Measurements from ENCODE around the gene GFOD1. TPM values are rescaled to one million over a fixed set of nuclear protein-coding genes. Genes with fewer than 3 reads are reported as not detected.
A peak's percentile ranks its signal among the peaks of the same experiment; 100 is the strongest.

Gene GFOD1, protein sequence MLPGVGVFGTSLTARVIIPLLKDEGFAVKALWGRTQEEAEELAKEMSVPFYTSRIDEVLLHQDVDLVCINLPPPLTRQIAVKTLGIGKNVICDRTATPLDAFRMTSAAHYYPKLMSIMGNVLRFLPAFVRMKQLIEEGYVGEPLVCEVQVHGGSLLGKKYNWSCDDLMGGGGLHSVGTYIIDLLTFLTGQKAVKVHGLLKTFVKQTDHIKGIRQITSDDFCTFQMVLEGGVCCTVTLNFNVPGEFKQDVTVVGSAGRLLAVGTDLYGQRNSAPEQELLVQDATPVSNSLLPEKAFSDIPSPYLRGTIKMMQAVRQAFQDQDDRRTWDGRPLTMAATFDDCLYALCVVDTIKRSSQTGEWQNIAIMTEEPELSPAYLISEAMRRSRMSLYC
- 16.3 TPM for total RNA-seq

DNA sequence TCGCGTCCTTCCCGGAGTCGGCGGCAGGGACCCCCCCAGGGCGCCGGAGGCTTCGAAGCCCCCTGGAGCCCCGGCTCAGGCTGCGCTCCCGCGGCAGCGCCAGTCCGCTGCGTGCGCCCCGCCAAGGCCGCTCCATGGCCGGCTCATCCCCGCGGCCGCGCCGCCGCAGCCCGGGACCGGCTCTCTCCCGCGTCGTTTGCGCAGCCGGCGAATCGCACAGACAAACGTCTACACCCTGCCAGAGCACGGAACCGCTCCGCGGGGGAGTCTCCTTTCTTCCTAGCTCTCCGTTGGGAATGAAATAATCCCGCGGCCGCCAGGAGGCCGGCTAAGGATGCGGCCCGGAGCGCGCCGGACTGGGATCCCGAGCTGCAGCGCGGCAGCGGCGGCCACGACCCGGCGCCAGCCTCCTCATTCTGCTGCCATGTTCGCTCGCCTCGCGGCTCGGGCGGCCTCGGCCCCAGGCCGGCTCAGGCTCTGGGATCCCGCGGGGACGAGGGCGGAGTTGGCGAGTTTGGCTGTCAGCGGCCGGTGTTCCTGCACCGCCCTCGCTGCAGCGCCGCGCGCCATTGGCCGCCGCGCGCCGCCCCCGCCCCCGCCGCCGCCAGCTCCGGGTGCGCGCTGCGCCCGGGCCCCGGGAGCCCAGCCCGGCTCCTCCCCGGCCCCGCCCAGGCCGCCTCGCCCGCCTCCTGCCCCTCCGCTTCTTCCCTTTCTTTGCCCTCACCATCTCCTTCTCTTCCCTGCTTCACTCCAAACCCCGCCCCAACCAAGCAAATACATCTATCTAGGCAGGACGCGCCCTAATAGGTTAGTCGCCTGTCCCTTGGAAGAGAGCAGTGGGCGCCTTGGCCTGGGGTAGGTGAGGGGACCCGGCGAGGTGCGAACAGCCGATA lies at the start of gene GFOD1:
TSS of gene GFOD1 (minus strand) at position 479 of the 893 bp plus-strand sequence. CDS start 710 bp downstream, outside the sequence.
- peak; percentile 87 for ATAC-seq
- DNase-seq (ENCODE audit: low spot score) = peak; percentile 91
- intact Hi-C loops (cut with DNase I) = no loop called here

DNA sequence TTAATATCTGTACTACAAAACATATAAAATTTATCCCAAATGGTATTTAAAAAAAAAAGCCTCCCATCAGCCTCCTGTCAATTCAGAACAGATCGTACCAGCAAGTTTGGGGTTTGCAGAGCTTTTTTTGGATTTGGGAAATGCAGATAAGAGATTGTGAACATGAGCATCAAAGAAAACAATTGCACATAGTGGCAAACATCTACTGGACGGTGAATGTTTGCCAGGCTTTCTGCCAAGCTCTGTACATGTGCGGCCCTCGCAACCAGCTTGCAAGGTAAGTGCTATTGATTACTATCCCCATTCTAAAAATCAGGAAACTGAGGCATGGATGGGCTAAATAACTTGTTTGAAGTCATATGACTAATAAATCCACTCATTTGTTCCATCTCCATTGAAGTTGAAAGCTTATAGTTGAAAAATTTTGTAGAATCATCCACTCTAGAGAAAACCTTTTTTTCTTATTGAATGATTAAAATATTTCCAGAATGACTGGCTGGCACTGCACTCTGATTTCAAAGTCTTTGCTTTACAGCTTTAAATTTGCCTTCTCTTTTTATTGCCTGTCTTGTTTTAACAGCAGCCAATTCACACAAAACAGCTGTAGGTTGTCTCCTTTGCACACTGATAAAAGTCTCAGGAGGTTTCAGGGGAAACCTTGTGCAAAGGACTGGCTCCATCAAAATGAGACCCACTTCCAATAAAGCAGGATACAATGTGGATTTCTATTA lies 49.6 kb upstream of the GFOD1 start:
- no peak for ATAC-seq
- intact Hi-C loops (cut with DNase I) = no loop called here

DNA sequence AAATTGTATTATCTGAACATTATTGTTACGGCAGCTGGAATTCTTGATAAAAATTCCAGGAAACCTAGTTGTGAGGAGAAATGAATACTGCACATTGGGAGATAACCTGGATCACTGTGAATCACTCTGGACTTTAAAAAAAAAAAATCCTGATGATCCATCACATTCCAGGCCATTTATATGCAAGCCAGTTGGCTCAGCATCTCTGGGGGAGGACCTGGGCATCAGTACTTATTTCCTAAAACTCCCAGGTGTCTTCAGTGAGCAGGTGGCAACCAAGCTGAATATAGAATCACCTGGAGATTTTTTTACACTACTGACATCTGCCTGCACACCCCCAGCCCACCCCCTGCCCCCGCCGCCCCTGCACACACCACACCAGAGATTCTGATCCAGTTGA lies 47.9 kb upstream of the GFOD1 start:
- intact Hi-C loops (cut with DNase I) = no loop called here
- DNase-seq (ENCODE audit: low spot score) (no peak), ATAC-seq (no peak)

More for the DNA sequence above, 49.6 kb upstream of the GFOD1 start:
- DNase-seq (ENCODE audit: low spot score) = no peak

DNA sequence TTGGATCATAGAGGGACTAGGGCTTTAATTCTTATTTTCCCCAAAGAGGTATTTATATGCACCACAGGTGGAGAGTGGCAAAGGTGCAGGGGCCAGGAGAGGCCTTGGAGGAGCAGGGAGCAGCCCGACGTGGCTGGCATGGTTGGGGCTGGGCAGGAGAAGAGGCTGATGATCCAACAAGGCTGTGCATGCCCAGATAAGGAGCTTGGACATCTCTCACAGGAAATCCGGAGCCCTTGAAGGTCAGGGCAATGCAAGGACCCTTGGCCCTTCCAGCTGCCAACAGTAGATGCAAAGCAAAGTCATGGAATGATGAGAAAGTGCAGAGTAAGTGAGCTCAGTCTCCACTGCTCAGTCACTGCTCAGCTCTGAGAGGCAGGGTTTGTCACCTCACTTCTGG lies 47.1 kb upstream of the GFOD1 start:
- intact Hi-C loops (cut with DNase I) = loop anchor here (1.0 kb wide), 1 partner anchor 200 kb away; no protein-coding TSS in a partner anchor

DNA sequence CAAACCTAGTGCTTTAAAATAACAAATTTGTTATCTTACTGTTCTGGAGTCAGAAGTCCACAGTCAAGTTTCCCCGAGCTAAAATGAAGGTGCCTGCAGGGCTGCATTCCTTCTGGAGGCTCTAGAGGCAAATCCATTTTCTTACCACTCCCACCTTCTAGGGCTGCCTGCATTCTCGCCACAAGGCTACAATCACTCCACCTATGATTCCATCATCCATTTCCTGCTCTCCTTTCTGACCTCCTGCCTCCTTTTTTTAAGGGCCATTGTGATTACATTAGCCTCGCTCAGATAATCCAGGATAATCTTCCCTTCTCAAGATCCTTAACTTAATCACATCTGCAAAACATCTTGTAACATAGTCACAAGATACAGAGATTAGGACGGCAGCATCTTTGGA lies 44.6 kb upstream of the GFOD1 start:
- no peak for DNase-seq (ENCODE audit: low spot score)
- ATAC-seq = no peak
- intact Hi-C loops (cut with DNase I) = no loop called here

More for the DNA sequence above, 47.1 kb upstream of the GFOD1 start:
- ATAC-seq (no peak), DNase-seq (ENCODE audit: low spot score) (no peak)

DNA sequence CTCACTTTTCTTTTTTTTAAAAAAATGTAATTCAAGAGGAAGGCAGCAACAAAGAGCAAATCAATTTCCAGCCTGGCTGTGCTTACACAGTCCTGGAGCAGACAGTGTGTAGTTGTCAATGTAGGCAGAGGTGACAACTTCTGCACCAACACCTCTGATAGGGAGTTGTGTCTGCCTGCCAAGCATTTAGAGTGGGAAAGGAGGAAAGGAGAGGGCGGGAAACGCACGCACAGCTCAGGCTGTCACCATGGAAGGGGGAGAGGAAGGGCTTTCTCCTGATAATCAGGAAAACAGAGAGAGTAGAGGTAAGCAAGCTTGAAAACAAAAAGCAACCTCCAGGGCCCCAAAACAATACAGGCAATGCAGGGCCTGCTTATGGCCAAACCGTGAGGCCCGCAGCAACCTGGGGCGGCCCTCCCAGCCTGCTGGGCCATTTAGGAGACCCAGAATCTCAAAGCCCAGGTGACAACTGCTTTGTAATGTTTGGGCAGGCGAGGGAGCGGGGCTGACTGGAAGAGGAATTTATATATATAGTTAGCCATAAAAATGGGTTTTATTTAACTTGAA lies 41.5 kb upstream of the GFOD1 start:
- intact Hi-C loops (cut with DNase I) = no loop called here
- ATAC-seq (no peak), DNase-seq (ENCODE audit: low spot score) (no peak)

DNA sequence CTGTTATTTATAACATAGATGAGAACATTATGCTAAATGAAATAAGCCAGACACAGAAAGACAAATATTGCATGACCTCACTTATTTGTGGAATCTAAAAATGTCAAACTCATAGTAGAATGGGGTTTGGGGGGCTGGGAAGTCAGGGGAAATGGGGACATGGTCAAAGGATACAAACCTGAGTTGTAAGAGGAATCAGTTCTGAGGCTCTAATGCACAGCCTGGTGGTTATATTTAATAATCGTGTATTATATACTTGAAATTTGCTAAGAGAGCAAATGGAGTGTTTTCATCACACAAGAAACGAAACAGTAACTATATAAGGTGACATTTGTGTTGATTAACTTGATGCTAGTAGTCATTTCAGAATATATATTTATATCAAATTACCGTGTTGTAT lies 40.8 kb upstream of the GFOD1 start:
- ATAC-seq (no peak), DNase-seq (ENCODE audit: low spot score) (no peak)
- intact Hi-C loops (cut with DNase I) = no loop called here

DNA sequence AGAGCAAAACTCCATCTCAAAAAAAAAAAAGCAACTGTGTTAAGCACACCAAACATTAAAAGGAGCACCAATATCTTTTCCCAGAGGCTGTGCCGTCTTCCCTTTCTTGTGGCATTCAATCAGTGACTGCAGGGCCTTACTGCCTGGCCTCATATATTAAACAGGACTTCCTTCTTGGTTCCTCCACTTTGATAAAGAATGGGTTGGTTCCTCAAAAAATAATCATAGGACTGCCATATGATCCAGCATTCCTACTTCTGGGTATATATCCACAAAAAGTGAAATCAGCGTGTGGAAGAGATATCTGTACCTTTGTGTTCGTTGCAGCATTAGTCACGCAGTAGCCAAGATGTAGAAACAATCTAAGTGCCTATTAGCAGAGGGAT lies 40.3 kb upstream of the GFOD1 start:
- DNase-seq (ENCODE audit: low spot score) = no peak
- intact Hi-C loops (cut with DNase I) = no loop called here
- ATAC-seq = peak; percentile 44

DNA sequence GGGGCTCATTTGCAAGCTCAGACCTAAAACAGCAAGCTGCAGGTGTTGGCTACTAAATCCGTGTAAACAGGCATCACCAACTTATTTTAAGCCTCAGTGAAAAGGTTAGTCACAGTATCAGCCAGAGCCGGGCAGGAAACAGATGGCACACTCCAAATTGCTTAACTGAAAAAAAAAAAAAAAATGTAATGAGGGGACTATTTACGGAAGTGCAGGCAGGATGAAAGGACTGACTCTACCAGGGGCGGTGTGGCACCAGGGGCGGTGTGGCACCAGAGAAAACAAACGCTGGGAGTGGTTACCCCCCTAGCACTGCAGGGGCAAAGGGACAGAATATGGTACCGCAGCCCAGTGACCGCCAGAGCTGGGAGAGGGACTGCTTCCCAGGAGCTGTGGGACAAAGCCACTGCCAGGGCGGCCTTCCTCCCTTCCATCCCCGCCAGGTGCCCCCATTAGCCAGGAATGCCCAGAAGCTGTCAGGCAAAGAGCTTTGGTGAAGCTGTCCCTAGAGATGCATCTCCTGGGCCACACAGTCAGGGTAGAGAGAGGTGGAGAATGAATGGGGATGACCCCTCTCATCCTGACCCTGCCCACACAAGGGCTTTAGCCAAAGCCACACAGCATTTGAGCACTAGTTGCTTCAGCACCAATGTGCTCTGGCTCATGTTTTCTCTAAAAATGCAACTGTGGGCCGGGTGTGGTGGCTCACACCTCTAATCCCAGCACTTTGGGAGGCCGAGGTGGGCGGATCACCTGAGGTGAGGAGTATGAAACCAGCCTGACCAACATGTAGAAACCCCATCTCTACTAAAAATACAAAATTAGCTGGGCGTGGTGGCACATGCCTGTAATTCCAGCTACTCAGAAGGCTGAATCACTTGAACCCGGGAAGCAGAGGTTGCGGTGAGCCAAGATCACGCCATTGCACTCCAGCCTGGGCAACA lies 39.6 kb upstream of the GFOD1 start:
- DNase-seq (ENCODE audit: low spot score) = no peak
- intact Hi-C loops (cut with DNase I) = no loop called here
- ATAC-seq = peak; percentile 85

DNA sequence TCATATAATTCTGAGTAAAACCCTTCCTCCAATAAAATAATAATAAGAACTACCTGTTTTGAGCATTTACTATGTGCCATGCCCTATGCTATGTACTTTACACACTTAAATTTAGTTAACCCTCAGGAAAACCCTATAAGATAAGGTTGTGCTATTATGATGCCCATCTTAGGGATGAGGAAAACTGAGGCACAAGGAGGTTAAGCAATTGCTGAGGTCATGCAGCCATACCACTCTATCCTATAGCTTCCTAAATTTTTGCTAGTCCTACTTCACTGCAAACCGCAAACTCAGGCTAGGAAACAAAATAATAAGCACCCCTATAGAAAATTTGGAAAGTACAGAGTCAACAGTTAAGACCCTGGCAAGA lies 38.9 kb upstream of the GFOD1 start:
- no peak for ATAC-seq
- no peak for DNase-seq (ENCODE audit: low spot score)
- intact Hi-C loops (cut with DNase I) = no loop called here

DNA sequence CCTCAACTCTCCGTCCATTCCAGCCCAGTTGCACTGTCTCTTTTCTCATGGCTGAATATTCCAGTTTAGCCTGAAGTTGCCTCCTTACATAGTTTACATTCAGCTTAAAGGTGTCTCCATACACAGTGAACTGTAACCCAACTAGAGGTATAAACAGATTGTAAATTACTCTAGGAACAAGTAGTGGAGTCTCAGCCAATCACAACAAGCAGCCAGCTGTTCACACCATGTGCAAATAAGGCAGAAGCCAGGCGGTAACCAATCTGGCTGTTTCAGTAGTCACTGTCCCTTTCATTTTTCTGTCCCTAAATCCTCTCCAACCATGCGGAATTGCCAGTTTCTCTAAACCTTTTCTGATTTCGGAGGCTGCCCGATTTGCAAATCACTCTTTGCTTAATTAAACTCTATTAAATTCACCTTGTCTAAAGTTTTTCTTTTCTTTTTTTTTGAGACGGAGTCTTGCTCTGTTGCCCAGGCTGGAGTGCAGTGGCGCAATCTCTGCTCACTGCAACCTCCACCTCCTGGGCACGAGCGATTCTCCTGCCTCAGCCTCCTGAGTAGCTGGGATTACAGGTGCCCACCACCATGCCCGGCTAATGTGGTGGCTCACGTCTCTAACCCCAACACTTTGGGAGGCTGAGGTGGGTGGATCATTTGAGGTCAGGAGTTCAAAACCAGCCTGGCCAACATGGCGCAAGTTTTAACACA lies 37.6 kb upstream of the GFOD1 start:
- ATAC-seq (no peak), DNase-seq (ENCODE audit: low spot score) (no peak)
- intact Hi-C loops (cut with DNase I) = no loop called here

DNA sequence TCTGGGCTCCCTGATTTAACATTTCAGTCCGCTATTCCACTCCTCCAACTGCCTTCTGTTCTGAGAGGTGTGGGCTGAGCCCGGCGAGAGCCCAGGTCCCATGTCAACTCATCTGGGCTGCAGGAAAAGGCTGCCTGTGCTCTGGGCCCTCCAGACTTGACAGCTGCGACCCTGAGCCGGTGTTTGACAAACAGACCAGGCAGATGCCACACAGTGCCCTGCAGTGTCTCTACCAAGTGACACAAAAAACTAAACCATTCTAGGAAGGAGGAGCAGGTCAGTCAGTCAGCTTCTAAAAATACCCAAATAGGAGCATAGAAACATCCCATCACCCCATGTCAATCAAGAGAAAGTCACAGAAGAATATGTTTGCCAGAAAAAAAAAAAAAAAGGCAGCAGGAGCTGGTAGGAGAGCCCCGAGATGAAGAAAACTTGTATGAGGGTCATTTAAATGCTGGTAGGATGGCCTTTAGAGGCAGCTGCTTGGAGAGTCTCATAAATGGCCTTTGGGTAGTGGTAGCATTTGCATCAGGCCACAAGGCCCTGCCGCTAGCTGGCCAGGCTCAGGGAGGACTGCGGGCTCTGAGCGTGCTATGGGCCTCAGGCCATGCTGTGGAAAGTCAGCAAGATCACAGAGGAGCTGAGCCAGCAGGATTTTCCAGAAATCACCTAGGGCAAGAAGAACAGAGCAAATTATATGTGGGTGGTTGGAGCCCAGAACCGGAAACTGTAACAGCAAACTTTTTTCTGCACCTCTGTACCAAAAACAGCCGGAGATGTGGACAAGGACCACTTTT lies 36.6 kb upstream of the GFOD1 start:
- ATAC-seq = no peak

DNA sequence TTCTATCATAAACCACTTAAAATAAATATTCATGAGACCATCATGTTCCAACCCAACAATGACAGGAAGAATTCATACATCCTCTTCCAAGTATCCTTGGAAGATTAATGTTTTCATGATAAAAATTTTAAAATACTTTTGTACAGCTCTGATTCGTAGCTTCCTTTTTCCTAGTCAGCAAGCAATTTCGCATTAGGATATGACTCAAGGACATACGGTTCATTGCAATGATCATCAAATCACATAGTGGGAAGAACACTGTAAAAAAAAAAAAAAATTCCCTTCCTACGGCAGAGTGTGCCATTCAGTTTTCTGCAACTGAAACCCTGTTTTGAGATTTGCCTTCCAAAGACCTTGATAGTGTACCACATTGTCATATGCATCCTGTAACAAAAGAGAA lies 35.3 kb upstream of the GFOD1 start:
- ATAC-seq (no peak), DNase-seq (ENCODE audit: low spot score) (no peak)
- intact Hi-C loops (cut with DNase I) = no loop called here

More for the DNA sequence above, 36.6 kb upstream of the GFOD1 start:
- intact Hi-C loops (cut with DNase I) = no loop called here
- DNase-seq (ENCODE audit: low spot score) = no peak

DNA sequence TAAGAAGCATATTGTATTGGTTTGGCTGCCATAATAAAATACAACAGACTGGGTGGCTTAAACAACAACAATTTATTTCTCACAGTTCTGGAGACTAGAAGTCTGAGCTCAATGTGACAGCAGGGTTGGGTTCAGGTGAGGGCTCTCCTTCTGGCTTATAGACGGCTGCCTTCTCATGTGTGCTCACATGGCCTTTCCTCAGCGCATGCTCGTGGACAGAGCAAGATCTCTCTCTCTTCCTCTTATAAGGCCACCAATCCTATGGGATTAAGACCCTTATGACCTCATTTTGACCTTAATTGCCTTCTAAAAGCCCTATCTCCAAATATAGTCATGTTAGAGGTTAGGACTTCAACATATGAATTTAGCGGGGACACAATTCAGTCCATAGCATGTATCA lies 32.4 kb upstream of the GFOD1 start:
- intact Hi-C loops (cut with DNase I) = no loop called here
- DNase-seq (ENCODE audit: low spot score) (no peak), ATAC-seq (no peak)

DNA sequence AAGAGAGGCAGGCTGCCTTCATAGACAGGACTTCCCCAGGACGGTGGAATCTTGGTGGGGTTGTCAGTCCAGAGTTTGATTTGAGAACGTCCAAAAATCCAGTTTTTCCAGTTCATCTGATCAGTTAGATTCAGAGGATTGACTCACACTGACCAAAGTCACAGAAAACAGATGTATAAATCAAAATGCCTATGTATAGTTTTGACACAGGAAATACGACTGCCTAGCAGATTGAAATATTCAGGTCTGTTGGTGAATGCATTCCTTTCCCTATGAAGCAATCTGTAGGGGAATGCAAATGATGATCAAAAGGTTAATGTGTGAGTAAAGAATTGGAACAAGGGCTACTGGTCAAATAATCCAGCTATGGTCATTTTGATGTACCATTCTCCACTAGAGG lies 29.7 kb upstream of the GFOD1 start:
- ATAC-seq = no peak
- intact Hi-C loops (cut with DNase I) = no loop called here

DNA sequence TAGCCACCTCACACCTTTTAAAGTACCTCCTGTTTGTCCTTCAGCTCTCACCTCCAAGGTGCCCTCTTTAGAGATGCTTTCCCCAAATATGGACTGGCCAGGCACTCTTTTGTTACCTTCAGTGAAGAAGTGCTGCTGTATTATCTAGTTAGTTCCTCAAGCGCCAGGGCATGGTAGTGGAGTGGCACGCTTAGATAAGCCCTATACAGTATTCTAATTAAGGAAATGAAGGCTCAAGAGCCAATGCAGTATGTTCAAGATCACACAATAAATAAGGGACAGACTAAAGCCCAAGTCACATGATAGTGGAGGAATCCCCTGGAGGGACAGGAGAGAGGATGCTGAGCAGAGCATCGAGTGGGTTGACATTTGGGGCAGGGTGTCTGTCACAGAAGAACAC lies 28.5 kb upstream of the GFOD1 start:
- intact Hi-C loops (cut with DNase I) = no loop called here
- ATAC-seq = no peak

More for the DNA sequence above, 29.7 kb upstream of the GFOD1 start:
- DNase-seq (ENCODE audit: low spot score) = no peak

More for the DNA sequence above, 28.5 kb upstream of the GFOD1 start:
- no peak for DNase-seq (ENCODE audit: low spot score)
